Fibroblast of lung (primary cell): ENCODE results near the gene FTL.
"Not testable (repeated sequence)": the region's sequence is repeated elsewhere in the genome, so short reads cannot be mapped to it uniquely, and the experiment has no call there.

Experiments
- CTCF ChIP-seq, 2 donors: IDR thresholded peaks in 1 of 2; conservative IDR thresholded peaks in 1 of 2; 1 replicate in 1 of 2; 2 replicates in 1 of 2; pipeline ENCODE4 v1.5.1; 2011 to 2012; ENCODE audit warnings: low read length in 2 of 2, control low read depth in 1 of 2, inconsistent platforms in 1 of 2, low read depth in 1 of 2, mild to moderate bottlenecking in 1 of 2
- EZH2 ChIP-seq: IDR thresholded peaks from 2 replicates; pipeline ENCODE4 v1.5.1; 2012; ENCODE audit warnings: low read length, control low read depth, mild to moderate bottlenecking; ENCODE audit errors: missing control alignments

DNA sequence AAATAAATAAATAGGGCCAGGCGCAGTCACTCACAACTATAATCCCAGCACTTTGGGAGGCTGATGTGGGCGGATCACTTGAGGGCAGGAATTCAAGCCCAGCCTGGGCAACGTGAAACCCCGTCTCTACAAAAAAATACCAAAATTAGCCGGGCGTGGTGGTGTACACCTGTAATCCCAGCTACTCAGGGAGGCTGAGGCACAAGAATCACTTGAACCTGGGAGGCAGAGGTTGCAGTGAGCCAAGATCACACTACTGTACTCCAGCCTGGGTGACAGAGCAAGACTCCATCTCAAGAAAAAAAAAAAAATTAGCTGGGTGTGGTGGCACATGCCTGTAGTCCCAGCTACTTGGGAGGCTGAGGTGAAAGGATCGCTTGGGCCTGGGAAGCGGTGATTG is 39.2 kb upstream of the FTL start:
- not testable (repeated sequence) for TF ChIP-seq CTCF (conservative IDR thresholded peaks at IDR 0.05 in 1 of 2, IDR thresholded peaks at IDR 0.05 in 1 of 2; ENCODE audit: low read depth in 1 of 2, low read length in 2 of 2); EZH2
